Small intestine (tissue), 7 donors: ENCODE data around the gene CBX8. TPM values are rescaled to one million over a fixed set of nuclear protein-coding genes. Genes with fewer than 3 reads are reported as not detected.

Source experiments
- DNase-seq, 2 donors: peaks; one replicate each; pipeline versions ENCODE4 v3.0.0 to v3.0.0-alpha.2; 2013
- FAIRE-seq: peaks from 2 replicates; lab custom pipeline; 2012; peaks lifted over from hg19 to GRCh38; lab: Jason Lieb, UNC
- H3K27ac ChIP-seq, 3 donors: one replicate each; pipeline ENCODE4 v1.5.1; 2013; ENCODE audit warnings: low read length in 2 of 3, mild to moderate bottlenecking in 2 of 3, control low read depth in 1 of 3, inconsistent platforms in 1 of 3, low read depth in 1 of 3, moderate library complexity in 1 of 3
- H3K27me3 ChIP-seq, 3 donors: one replicate each; pipeline ENCODE4 v1.6.1; 2013; ENCODE audit warnings: low read length in 3 of 3, inconsistent platforms in 1 of 3; ENCODE audit not compliant: control insufficient read depth in 3 of 3, insufficient read depth in 3 of 3
- H3K36me3 ChIP-seq, 3 donors: one replicate each; pipeline ENCODE4 v1.6.1; 2013; ENCODE audit warnings: low read length in 3 of 3, inconsistent platforms in 1 of 3, low read depth in 1 of 3, mild to moderate bottlenecking in 1 of 3, moderate library complexity in 1 of 3; ENCODE audit not compliant: control insufficient read depth in 3 of 3, insufficient read depth in 2 of 3
- H3K4me1 ChIP-seq, 3 donors: one replicate each; pipeline ENCODE4 v1.6.1; 2013; ENCODE audit warnings: low read length in 2 of 3, inconsistent platforms in 1 of 3, low read depth in 1 of 3, mild to moderate bottlenecking in 1 of 3, moderate library complexity in 1 of 3; ENCODE audit not compliant: control insufficient read depth in 3 of 3, insufficient read depth in 2 of 3
- H3K4me3 ChIP-seq, 3 donors: one replicate each; pipeline ENCODE4 v1.5.1; 2013; ENCODE audit warnings: low read length in 3 of 3, control low read depth in 1 of 3, inconsistent platforms in 1 of 3, low read depth in 1 of 3, mild to moderate bottlenecking in 1 of 3, moderate library complexity in 1 of 3
- H3K9me3 ChIP-seq, 2 donors: one replicate each; pipeline ENCODE4 v1.6.1; 2013; ENCODE audit warnings: low read depth in 1 of 2, low read length in 1 of 2; ENCODE audit not compliant: control insufficient read depth in 2 of 2, insufficient read depth in 1 of 2
- WGBS, 3 donors: extraction: QIAGEN DNeasy Blood & Tissue Kit; methylation state at CpG; one replicate each; pipeline ENCODE4 v1.1.7; 2013; 5-methylcytosine and 5-hydroxymethylcytosine counted together
- polyA plus RNA-seq, 4 donors: library from polyadenylated mRNA; stranded (reverse) in 3 of 4; unstranded in 1 of 4; fragments of 200-250 nt in 3 of 4; fragments of 120-200 nt in 1 of 4; gene quantifications; one replicate each; pipeline versions ENCODE4 v1.2.1 to v1.2.3, GENCODE V29; 2013
- donor health status: healthy with polysubstance abuse.
- donor health status: control.
- donor health status: control.
- donor health status: Bipolar disorder and iron deficiency.
- donor health status: healthy.

CBX8 gene
- polyA plus RNA-seq, 4 donors = 2.7 to 10.0 (median 5.3) TPM

- H3K4me1 ChIP-seq = peaks cover 14 to 55% (median 16%) of the 10 kb centered on the region in 3 donors
- DNase-seq (no peak), FAIRE-seq (no peak)
- peaks cover 0 to 3% of the 10 kb centered on the region in 2 donors for H3K9me3 ChIP-seq
- H3K27ac ChIP-seq = no peak overlapping the region
- 90 to 95% (median 93%) methylated on average over 72 to 83 of the region's 83 CpGs for WGBS, 3 donors
- no peak overlapping the region for H3K4me3 ChIP-seq
- no peaks in the 10 kb centered on the region for H3K27me3 ChIP-seq
- H3K36me3 ChIP-seq = peaks cover 5 to 55% (median 8%) of the 10 kb centered on the region in 3 donors
Observed at GRCh38 chr17:79833744-79834564, 37.1 kb upstream of the CBX8 start.

GRCh38 chr17:79833110-79833450 lies 36.2 kb upstream of the CBX8 start:
- peaks cover 5 to 53% (median 8%) of the 10 kb centered on the region in 3 donors for H3K36me3 ChIP-seq
- H3K27me3 ChIP-seq = no peaks in the 10 kb centered on the region
- peaks cover 0 to 3% of the 10 kb centered on the region in 2 donors for H3K9me3 ChIP-seq
- peaks cover 14 to 58% (median 16%) of the 10 kb centered on the region in 3 donors for H3K4me1 ChIP-seq
- no peak overlapping the region for H3K27ac ChIP-seq
- DNase-seq = no peak
- H3K4me3 ChIP-seq = peak overlapping the region in 2 of 3 donors; percentile 34 to 42
- WGBS, 3 donors = 48 to 76% (median 48%) methylated on average over 7 of the region's 7 CpGs
- FAIRE-seq = no peak

GRCh38 chr17:79832218-79833109 lies 35.6 kb upstream of the CBX8 start:
- Histone ChIP-seq H3K36me3 (peaks cover 5 to 47% (median 8%) of the 10 kb centered on the region in 3 donors), H3K4me3 (peak overlapping the region in 2 of 3 donors; percentile 34 to 42), H3K4me1 (peaks cover 14 to 56% (median 16%) of the 10 kb centered on the region in 3 donors), H3K27me3 (no peaks in the 10 kb centered on the region), H3K27ac (peak overlapping the region in 1 of 3 donors; percentile 4), H3K9me3 (peaks cover 0 to 3% of the 10 kb centered on the region in 2 donors)
- DNase-seq (peak; percentile 61 to 85), FAIRE-seq (no peak)
- WGBS, 3 donors = 8 to 14% (median 13%) methylated on average over 40 to 72 of the region's 72 CpGs

GRCh38 chr17:79831265-79832217 lies 34.7 kb upstream of the CBX8 start:
- Histone ChIP-seq H3K36me3 (peaks cover 5 to 38% (median 8%) of the 10 kb centered on the region in 3 donors), H3K27ac (peak overlapping the region in 1 of 3 donors; percentile 19), H3K4me1 (peaks cover 10 to 51% (median 13%) of the 10 kb centered on the region in 3 donors), H3K9me3 (peaks cover 0 to 3% of the 10 kb centered on the region in 2 donors), H3K4me3 (peak overlapping the region in 2 of 3 donors; percentile 34 to 42), H3K27me3 (no peaks in the 10 kb centered on the region)
- WGBS, 3 donors = 24 to 33% (median 32%) methylated on average over 28 to 33 of the region's 33 CpGs
- peak in 1 of 2 donors; percentile 30 for DNase-seq
- no peak for FAIRE-seq

- Histone ChIP-seq H3K27ac (no peak overlapping the region), H3K4me3 (no peak overlapping the region), H3K27me3 (no peaks in the 10 kb centered on the region), H3K9me3 (peaks cover 0 to 3% of the 10 kb centered on the region in 2 donors), H3K36me3 (peaks cover 5 to 30% (median 8%) of the 10 kb centered on the region in 3 donors), H3K4me1 (peaks cover 10 to 48% (median 10%) of the 10 kb centered on the region in 3 donors)
- DNase-seq = no peak
- FAIRE-seq = no peak
- 81 to 86% (median 81%) methylated on average over 7 to 8 of the region's 8 CpGs for WGBS, 3 donors
Observed at GRCh38 chr17:79830763-79831264, 33.9 kb upstream of the CBX8 start.

- H3K4me3 ChIP-seq = no peak overlapping the region
- FAIRE-seq (no peak), DNase-seq (no peak)
- no peak overlapping the region for H3K27ac ChIP-seq
- H3K4me1 ChIP-seq = peaks cover 8 to 48% (median 10%) of the 10 kb centered on the region in 3 donors
- H3K9me3 ChIP-seq = peaks cover 0 to 3% of the 10 kb centered on the region in 2 donors
- H3K36me3 ChIP-seq = peaks cover 5 to 25% (median 8%) of the 10 kb centered on the region in 3 donors
- WGBS, 3 donors = 64 to 70% (median 70%) methylated on average over 8 of the region's 8 CpGs
- H3K27me3 ChIP-seq = no peaks in the 10 kb centered on the region
Observed at GRCh38 chr17:79830303-79830702, 33.4 kb upstream of the CBX8 start.

GRCh38 chr17:79829457-79829856 lies 32.6 kb upstream of the CBX8 start:
- no peaks in the 10 kb centered on the region for H3K27me3 ChIP-seq
- no peak overlapping the region for H3K4me3 ChIP-seq
- H3K9me3 ChIP-seq = no peaks in the 10 kb centered on the region
- H3K27ac ChIP-seq = peak overlapping the region in 1 of 3 donors; percentile 4
- peaks cover 10 to 51% (median 11%) of the 10 kb centered on the region in 3 donors for H3K4me1 ChIP-seq
- FAIRE-seq = no peak
- 50 to 65% (median 63%) methylated on average over 2 of the region's 2 CpGs for WGBS, 3 donors
- DNase-seq = no peak
- peaks cover 3 to 17% (median 8%) of the 10 kb centered on the region in 3 donors for H3K36me3 ChIP-seq
